Mononuclear cell (primary cell): ENCODE measurements around the gene OSTC. TPM values are rescaled to one million over a fixed set of nuclear protein-coding genes. Genes with fewer than 3 reads are reported as not detected.
A peak's percentile ranks its signal among the peaks of the same experiment; 100 is the strongest.

Experiments
- H3K27me3 ChIP-seq: 2 replicates; pipeline ENCODE4 v1.6.0; 2011; ENCODE audit warnings: low read length, control low read depth; ENCODE audit not compliant: insufficient read depth
- H3K4me1 ChIP-seq: 2 replicates; pipeline ENCODE4 v1.5.1; 2011; ENCODE audit warnings: mild to moderate bottlenecking, low read length, control low read depth; ENCODE audit not compliant: insufficient read depth
- H3K4me3 ChIP-seq: 2 replicates; pipeline ENCODE4 v1.5.1; 2011; ENCODE audit warnings: mild to moderate bottlenecking, low read length, moderate library complexity
- H3K9me3 ChIP-seq: 2 replicates; pipeline ENCODE4 v1.5.1; 2011; ENCODE audit warnings: low read depth, mild to moderate bottlenecking, control low read depth, low read length
- total RNA-seq: library from RNA; depleted of rRNA; stranded (reverse); fragments of >200 nt; gene quantifications from one replicate; pipeline ENCODE4 v1.2.3, GENCODE V29; 2012

The OSTC gene
- total RNA-seq: 54.5 TPM

DNA sequence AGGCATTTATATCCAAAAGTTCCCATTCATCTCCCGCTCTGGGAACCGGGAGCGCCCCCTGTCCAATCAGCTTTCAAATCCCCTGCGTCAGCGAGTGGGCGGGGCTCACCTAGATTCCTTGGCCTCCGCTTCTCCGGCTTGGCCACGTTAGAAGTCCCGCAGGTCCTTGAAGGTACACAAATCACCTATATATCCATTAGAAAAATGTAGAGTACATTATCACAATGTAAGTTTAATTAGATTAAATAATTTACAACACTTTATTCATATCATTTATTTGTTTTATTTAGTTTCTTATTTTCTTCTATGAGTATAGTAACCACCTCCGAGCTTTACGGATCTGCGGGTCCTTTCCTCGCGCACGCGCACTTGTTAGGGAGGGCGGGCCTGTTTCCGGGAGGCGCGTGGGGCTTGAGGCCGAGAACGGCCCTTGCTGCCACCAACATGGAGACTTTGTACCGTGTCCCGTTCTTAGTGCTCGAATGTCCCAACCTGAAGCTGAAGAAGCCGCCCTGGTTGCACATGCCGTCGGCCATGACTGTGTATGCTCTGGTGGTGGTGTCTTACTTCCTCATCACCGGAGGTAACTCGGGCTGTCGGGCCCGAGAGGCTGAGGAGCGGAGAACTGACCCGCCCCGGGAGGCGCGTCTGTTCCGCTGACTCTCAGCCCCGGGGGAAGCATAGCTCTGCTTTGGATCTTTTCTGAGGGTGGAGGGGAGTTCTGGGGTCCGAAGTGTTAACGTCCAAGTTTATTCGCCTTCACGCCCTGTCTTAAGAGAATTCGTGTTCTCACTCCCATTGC, at the start of gene OSTC:
Gene OSTC (plus strand): TSS at position 388 of the 802 bp plus-strand sequence. CDS start 57 bp downstream, at position 445.
- Histone ChIP-seq H3K27me3 (no peaks in the 10 kb centered on the region), H3K9me3 (no peaks in the 10 kb centered on the region), H3K4me3 (peak within 1 kb of the TSS; percentile 90), H3K4me1 (peaks cover 25% of the 10 kb centered on the region)

DNA sequence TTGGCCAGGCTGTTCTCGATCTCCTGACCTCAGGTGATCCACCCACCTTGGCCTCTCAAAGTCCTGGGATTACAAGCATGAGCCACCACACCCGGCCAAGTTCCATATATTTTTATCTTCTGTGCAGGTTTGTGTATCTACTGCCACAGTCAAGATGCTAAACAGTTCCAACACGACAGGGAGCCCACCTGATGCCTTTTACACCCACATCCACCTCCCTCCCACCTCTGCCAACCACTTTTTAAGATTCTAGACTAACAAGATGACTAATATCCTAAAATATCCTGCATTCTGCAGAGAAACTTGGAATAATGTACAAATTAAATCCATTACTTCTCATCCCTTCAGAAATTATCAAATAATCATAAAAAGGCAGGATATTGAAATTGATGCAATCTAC, 49.3 kb upstream of the OSTC start:
- Histone ChIP-seq H3K4me3 (no peak overlapping the region), H3K27me3 (no peaks in the 10 kb centered on the region), H3K9me3 (no peaks in the 10 kb centered on the region), H3K4me1 (no peaks in the 10 kb centered on the region)

DNA sequence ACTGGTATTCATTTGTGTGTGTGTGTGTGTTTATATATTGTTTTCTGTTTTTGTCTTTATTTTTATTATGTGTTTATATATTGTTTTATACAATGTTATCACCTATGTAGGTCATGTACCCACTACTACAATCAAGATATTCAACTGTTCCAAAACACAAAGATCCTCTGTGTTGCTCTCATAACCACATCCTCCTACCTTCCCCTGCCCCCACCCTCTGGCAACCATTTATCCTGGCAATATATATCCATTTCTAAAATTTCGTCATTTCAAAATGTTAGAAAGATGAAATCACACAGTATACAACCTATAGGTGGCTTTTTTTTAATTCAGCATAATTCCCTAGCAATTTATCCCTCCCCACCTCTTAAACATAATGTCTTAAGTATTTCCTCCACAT, 48.9 kb upstream of the OSTC start:
- no peak overlapping the region for H3K4me3 ChIP-seq
- H3K4me1 ChIP-seq: no peaks in the 10 kb centered on the region
- no peaks in the 10 kb centered on the region for H3K27me3 ChIP-seq
- H3K9me3 ChIP-seq: no peaks in the 10 kb centered on the region

DNA sequence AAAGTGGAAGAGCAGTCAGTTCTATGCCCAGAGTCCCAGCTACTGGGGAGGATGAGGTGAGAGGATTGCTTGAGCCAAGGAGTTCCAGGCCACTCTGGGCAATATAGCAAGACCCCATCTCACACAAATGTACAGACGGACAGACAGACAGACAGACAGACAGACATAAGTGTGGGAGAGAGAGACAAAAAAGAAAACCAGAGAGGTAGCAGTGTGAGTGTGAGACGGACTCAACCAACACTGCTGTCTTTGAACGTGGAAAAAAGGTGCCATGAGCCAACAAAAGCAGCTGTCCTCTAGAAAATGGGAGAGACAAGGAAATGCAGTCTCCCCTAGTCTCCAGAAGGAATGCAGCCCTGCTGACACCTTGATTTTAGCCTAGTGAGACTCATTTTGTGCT, 48.2 kb upstream of the OSTC start:
- H3K27me3 ChIP-seq: no peaks in the 10 kb centered on the region
- no peak overlapping the region for H3K4me3 ChIP-seq
- H3K4me1 ChIP-seq: no peaks in the 10 kb centered on the region
- H3K9me3 ChIP-seq: no peaks in the 10 kb centered on the region

DNA sequence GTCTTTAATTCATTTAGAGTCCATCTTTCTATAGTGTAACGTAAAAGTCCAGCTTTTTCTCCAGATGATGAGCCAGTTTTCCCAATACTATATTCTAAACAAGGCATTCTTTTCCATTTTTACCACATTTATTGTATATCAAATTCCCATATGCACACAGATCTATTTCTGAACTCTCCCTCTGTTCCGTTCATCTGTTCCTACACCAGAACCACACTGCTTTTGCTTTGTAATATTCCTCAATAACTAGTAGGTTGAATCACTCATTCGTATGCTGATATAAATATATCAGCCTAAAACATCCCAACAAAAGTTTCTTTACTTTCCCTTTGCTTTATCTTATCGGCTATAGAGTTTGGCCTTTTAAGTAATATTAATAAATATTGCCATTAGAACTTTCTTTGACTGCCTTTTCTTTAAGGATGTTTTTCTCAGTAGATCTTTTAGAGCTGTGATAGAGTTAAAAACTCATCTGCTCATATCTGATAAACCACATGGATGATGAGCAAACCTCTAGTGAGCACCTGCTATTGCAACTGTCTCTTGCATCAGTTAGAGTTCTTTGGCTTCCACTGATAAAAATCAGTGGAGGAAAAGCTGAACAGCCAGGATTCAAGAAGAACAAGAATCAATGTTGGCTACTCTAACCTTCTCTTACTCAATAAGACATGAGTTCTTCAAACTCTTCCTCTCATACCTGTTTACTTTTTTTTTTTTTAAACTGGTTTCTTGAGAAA, 43.2 kb upstream of the OSTC start:
- no peaks in the 10 kb centered on the region for H3K9me3 ChIP-seq
- H3K4me1 ChIP-seq: no peaks in the 10 kb centered on the region
- no peaks in the 10 kb centered on the region for H3K27me3 ChIP-seq
- H3K4me3 ChIP-seq: no peak overlapping the region

DNA sequence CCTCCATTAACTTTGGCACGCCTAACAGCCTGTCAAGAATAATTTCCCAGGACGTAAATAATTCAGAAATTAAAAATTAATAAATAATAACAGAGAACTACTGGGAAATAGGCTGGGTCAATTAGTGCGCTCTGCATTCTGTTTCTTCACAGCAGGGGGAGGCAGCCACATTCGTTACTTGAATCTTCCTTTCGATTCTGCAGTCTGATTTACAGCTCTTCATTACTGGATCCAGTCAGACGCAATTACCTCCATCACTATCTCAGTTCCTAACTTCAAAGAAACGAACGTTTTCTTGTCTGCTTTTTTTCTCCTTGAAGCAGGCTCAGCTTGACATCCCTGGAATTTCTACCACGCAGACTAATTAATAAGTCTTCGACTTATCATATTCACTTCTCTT, 39.0 kb upstream of the OSTC start:
- peaks cover 5% of the 10 kb centered on the region for H3K9me3 ChIP-seq
- no peaks in the 10 kb centered on the region for H3K27me3 ChIP-seq
- H3K4me1 ChIP-seq: no peaks in the 10 kb centered on the region
- H3K4me3 ChIP-seq: no peak overlapping the region

DNA sequence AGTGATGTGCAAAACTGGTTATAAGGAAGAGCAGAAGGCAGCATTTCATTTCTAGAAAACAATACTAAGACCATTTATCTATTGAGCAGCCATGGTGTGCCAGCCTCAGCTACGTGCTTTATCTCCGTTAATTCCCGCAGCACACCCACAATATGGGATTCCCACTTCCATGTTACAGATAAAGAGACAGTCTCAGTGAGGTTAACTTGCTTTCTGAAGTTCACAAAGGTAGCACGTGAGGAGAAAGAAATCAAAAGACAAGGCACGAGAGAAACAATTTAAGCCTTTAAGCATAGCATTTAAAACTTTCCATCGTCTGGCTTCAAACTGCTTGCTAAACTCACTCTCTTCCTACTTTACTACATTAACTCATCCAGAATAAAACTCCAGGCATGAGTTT, 38.0 kb upstream of the OSTC start:
- H3K4me3 ChIP-seq: no peak overlapping the region
- no peaks in the 10 kb centered on the region for H3K27me3 ChIP-seq
- no peaks in the 10 kb centered on the region for H3K4me1 ChIP-seq
- peaks cover 5% of the 10 kb centered on the region for H3K9me3 ChIP-seq

DNA sequence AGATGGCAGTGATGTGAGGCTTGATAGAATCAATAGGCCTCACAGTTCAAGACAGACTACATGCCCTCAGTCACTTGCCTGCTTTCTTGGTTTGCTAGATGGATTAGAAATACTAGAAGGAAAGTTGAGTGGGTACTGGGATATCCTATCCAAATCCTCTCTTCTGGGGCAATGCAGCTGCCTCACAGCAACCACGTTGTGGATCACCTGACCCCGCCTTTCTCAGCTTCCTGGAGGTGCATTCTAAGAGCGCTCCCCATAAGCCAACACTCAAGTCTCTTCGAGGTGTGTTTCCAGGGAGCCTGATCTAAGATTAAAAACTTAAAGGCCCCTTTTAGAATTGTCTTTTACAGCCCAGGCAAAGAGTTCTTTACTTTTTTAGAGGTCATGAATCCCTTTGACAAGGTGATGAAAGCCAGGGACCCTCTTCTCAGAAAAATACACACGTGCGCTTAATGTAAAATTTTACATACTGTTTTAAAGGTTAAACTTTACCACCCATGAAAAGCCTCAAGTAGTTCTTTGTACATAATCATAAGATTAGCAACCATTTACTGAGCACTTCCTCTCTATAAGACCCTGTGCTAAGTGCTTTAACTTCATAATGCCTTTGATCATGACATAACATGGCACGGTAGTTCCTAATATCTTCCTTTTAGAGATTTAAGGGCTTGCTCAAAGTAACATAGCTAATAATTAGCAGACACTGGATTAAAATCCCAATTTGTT, 30.9 kb upstream of the OSTC start:
- Histone ChIP-seq H3K27me3 (no peaks in the 10 kb centered on the region), H3K9me3 (peaks cover 5% of the 10 kb centered on the region), H3K4me3 (peak overlapping the region; percentile 99), H3K4me1 (peaks cover 29% of the 10 kb centered on the region)

DNA sequence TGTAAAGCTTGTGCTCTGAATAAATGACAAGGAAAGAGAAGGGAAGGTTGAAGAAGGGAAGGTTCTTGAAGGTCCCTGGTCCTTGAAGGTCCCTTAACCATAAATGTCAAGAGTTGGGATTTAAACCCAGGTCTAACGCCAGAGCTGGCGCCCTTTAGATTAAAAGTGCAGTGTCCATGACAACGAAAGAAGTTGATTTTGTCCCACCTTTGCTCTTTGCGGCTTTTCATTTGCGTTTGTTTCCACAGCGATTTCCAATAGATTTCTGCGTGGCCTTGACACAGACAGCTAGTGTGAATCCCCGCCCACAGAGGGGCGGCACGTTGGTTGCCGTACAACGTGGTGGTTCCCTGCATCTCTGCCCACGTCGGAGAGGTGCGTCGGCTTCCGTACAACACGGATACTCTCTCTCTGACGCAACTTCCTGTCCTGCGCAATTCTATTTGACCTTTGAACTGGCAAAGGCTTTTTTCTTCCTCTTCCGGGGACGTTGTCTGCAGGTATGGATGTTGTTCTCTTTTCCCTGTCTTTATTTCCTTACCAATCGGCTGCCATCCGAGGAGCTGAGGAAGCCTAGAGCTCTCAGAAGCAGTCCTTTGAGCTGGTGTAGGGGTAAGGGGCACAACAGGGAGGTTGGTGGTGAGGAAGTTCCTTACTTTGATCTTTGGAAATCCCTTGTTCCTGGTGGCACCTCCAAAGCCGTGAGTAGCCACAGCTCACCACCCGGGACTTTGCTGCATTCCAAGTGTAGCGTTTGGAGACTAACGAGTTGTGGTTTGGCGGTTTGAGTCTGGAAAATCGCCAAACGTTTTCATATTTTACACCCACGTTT, 30.1 kb upstream of the OSTC start, which contains the start of gene RPL34:
Gene RPL34 (plus strand): TSS at position 476 of the 832 bp plus-strand sequence. CDS start 1,384 bp downstream, outside the sequence.
- Histone ChIP-seq H3K4me1 (peaks cover 29% of the 10 kb centered on the region), H3K27me3 (no peaks in the 10 kb centered on the region), H3K4me3 (peak within 1 kb of the TSS; percentile 99), H3K9me3 (peaks cover 5% of the 10 kb centered on the region)

DNA sequence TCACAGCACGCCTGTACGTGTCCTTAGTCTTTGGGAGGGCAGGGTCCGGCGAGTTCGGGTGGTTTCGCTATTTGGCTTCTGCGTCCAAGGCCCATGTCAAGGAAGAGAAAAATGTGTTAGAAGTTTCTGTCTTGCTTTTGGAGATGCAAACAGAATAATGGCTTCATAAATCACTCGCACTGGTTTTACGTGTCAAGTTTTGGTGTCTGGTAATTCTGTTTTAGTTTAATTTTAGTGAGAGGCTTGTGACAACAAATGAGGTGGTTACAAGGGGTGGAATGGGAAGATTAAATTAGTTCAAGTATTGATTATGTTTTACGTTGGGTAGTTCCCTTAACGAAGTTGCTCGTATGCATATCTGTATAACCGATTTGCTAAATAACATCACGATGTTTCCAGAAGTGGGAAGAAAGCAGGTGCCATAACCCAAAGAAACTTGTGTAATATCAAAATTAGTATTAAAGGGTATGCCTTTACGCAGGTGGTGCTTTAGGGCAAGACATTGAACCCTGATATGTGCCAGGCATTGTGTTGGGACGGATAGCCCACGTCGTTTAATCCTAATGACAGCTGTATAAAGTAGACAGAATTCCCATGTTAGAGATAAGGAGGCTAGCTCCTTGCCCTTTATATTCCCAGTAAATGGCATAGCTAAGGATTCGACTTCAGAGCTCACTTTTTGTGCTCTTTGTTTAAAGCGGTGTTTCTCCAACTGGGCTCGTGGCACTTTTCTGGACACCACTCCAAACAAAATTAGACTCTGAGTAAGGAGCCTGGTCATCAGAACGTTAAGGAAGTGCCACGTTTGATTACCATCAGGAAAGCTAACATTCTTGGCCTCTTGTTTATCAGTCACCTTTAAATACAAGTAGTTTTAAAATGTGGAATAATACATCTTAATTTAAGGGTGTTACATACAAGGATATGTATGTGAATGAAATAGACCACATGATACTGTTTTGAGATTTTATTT, 29.2 kb upstream of the OSTC start:
- H3K4me1 ChIP-seq: peaks cover 29% of the 10 kb centered on the region
- no peaks in the 10 kb centered on the region for H3K27me3 ChIP-seq
- H3K9me3 ChIP-seq: no peaks in the 10 kb centered on the region
- H3K4me3 ChIP-seq: peak overlapping the region; percentile 99

DNA sequence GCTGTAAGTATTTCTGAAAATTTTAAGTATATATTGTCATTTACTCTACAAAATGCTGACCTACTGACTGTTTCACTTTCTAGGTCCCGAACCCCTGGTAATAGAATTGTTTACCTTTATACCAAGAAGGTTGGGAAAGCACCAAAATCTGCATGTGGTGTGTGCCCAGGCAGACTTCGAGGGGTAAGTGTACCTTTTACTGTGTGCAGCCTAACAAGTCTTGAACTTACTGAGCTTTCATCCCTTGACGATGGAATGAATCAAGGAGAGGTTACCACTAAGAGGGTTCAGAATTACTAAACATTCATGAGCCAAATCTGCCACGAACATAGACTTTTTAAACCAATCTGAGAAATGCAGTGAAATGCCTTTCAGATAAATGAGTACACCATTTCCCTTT, 28.4 kb upstream of the OSTC start:
- no peaks in the 10 kb centered on the region for H3K9me3 ChIP-seq
- H3K4me3 ChIP-seq: no peak overlapping the region
- H3K4me1 ChIP-seq: peaks cover 29% of the 10 kb centered on the region
- no peaks in the 10 kb centered on the region for H3K27me3 ChIP-seq

DNA sequence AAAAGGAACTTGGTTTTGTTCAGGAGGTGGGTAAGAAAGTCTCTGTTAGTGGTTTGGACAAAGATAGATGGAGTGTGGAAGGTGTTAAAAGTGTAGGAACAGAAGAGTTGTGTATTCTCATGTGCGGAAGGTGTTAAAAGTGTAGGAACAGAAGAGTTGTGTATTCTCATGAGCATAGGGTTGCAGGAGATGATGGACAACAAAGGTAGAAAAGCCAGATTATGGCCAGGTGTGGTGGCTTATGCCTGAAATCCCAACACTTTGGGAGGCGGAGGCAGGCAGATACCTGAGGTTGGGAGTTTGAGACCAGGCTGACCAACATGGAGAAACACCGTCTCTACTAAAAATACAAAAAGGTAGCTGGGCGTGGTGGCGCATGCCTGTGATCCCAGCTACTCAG, 27.6 kb upstream of the OSTC start:
- peaks cover 29% of the 10 kb centered on the region for H3K4me1 ChIP-seq
- no peaks in the 10 kb centered on the region for H3K9me3 ChIP-seq
- no peaks in the 10 kb centered on the region for H3K27me3 ChIP-seq
- H3K4me3 ChIP-seq: no peak overlapping the region

DNA sequence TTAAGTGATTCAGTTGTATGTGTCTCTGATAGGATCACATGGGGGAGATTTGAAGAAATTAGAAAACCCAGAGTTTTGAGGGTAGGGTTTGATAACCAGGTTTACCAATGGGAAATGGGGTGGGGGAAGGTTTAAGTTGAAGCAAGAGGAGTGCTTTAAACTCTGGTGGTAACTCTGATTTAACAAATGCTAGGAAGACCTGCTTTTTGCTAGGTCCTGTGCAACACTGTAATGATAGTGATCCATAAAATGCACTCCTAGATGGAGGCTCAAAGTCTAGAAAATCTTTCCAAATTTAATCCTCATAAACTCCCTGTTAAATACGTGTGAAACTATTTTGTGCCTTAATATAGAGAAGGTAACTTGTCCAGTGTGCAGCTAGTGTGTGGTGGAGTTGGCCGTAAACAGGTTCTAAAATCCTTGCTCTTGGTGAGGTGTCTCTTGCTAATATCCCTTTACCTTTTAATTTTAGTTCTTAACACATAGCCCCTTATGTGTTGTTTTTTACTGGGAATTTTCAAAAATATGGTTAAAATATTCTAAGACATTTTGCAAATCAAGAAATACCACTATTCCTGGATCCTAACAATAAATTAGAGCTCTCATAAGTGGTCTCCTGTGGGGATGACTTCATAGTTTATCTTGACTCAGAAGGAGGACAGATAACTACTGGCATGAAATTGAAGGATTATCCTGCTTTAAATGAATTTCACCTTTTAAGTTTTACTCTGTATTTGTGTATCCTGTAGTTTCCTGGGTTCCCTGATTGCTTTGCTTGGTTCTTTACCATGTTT, 25.9 kb upstream of the OSTC start:
- Histone ChIP-seq H3K9me3 (no peaks in the 10 kb centered on the region), H3K27me3 (no peaks in the 10 kb centered on the region), H3K4me3 (no peak overlapping the region), H3K4me1 (peaks cover 26% of the 10 kb centered on the region)
